ENCODE data around the gene AOAH.

- TF ChIP-seq CTCF (IDR thresholded peaks at IDR 0.05): no peak
- TF ChIP-seq POLR2A (IDR thresholded peaks at IDR 0.05): no peak
Observed at GRCh38 chr7:36515847-36516246, 208.4 kb downstream of the AOAH start.

Data from adrenal gland (tissue), 5 donors.